ENCODE measurements around the gene FAM98C.
"Not testable (repeated sequence)": the region's sequence is repeated elsewhere in the genome, so short reads cannot be mapped to it uniquely, and the experiment has no call there.

FAM98C gene

DNA sequence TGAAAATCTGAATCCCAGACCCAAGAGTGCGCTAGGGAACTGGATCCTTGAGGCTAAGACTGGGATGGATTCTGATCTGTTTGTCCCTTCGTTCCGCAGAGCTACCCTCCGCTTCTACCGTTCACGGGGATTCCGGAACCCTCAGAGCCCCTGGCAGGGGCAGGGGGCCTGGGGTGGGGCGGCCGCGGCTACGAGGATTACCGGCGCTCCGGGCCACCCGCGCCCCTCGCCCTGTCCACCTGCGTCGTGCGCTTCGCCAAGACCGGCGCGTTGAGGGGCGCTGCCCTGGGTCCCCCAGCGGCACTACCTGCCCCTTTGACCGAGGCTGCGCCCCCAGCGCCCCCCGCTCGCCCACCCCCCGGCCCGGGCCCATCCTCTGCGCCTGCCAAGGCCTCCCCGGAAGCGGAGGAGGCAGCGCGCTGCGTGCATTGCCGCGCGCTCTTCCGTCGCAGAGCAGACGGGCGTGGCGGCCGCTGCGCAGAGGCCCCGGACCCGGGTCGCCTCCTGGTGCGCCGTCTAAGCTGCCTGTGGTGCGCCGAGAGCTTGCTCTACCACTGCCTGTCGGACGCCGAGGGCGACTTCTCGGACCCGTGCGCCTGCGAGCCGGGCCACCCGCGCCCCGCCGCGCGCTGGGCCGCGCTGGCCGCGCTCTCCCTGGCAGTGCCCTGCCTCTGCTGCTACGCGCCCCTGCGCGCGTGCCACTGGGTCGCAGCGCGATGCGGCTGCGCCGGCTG is 7.3 kb upstream of the FAM98C start:
- peak in 1 of 3 donors; percentile 41 for DNase-seq (ENCODE audit: low read depth in 3 of 3, low spot score in 1 of 3)

DNA sequence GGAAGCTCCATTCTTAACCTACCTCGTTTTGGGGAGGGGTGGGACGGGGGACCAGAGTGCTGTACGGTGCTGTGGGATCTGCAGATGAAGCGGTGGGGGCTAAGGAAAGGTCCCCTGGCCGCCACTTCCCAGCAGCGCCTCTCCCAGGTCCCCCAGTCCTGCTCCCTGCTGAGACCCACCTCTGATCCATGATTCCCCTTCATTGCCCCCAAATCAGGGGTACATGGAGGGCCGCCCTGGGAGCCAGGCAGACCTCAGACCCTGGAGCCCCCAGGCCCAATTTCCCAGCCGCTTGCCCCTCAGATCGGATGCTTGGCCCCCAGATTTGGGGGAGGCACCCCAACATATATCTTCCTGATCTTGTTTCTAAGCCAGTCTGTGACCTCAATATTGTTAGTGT is 3.8 kb upstream of the FAM98C start:
- no peak for DNase-seq (ENCODE audit: low read depth in 3 of 3, low spot score in 1 of 3)

DNA sequence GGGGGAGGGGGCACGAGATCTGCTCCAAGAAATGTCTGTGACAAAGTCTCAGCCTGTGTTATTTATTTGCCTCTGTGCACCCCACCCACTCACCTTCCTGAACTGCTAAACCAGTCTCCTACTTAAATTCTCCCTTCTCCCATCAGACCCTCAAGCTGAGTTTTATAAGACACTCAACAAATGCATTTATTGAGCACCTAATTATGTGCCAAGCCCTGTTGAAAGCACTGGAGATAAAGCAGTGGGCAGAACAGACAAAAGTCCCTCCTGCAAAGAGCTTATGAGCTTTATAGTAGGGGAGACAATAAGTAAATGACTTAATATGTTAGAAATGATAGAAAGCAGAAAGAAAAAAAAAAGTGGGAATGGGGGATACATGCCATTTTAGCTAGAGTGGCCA is 3.4 kb upstream of the FAM98C start:
- DNase-seq (ENCODE audit: low read depth in 3 of 3, low spot score in 1 of 3): no peak

DNA sequence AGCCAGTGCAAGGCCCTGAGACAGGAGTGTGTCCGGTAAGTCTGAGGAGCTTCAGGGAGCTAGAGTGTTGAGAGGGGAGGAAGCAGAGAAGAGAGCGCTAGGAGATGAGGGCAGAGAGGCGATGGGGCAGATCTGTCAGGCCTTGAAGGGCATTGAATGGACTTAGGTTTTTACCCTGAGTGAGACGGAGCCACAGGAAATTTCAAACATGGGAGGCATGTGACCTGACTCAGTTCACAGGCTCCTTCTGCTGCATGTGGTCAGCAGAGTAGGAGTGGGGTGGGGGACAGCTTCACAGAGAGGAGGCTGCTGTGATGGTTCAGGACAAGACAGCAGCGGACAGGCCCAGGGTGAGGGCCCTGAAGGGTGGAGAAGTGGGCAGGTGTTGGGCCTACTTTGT is 2.5 kb upstream of the FAM98C start:
- no peak for DNase-seq (ENCODE audit: low read depth in 3 of 3, low spot score in 1 of 3)

DNA sequence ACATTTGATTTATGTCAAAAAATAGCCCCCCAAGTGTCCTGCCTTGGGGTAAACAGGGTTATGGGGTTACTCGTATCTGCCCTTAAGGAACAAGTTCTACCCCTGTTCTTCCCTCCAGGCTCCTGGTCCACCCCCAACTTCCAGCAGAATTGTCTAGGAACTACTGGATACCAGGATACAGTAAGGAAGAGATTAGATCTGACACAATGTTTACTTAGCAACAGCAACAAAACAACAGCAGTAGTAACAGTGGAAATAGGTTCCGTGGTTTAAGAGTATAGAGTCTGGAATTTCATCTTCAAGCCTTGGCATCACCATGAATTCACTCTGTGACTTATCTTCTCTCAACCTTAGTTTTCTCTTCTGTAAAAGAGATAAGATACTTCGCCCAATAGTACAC is 1.7 kb upstream of the FAM98C start:
- no peak for DNase-seq (ENCODE audit: low read depth in 3 of 3, low spot score in 1 of 3)

DNA sequence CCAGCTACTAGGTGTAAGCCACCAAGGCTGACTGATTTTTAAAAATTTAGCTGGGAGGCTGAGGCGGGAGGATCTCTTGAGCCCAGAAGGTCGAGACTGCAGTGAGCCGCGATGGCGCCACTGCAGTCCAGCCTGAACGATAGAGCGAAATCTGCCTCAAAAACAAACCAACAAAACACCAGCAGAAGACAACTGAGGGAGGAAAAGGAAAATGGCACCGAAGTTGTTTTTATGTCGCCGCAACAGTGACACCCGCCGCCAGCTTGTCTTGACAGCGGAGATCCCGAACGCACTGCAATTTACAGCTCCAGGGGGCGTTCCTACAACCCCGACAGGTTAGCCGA is 298 bp upstream of the FAM98C start:
- DNase-seq (ENCODE audit: low read depth in 3 of 3, low spot score in 1 of 3): no peak

DNA sequence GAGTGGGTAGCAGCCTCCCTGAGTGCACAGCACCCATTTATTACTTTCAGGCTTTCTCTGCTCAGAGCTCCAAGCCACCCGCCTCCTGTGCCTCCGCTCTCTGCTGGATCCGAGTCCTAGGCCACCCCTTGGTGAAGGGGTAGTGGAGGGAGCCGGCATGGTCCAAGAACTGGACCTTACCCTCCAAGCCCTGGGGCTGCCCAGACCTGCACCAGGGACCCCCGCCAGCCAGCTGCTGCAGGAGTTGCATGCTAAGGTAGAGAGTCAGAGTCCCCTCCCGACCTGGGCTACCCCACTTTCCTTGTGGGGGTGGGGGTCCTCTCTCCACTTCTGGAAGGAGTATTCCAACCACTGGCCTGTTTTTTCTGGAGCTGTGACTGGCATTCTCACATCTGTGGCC is 2.0 kb downstream of the FAM98C start:
- DNase-seq (ENCODE audit: low read depth in 3 of 3, low spot score in 1 of 3): no peak

DNA sequence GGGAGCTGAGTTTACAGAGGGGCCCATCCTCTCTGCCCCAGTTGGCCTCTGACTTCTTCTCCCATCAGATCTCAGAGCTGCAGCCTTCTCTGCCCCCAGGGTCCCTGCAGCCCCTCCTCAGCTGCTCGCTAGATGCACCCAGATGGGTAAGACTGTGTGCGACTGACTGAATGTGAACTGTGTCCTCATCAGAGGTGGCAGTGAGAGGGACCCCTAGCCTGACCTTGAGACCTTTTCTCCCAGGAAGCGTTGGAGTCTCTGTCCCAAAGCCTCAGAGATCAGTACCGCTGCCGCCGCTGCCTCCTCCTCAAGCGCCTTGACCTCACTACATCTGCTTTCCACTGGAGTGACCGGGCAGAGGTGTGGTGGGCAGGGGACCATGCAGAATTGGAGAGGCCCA is 2.4 kb downstream of the FAM98C start:
- DNase-seq (ENCODE audit: low read depth in 3 of 3, low spot score in 1 of 3): no peak

DNA sequence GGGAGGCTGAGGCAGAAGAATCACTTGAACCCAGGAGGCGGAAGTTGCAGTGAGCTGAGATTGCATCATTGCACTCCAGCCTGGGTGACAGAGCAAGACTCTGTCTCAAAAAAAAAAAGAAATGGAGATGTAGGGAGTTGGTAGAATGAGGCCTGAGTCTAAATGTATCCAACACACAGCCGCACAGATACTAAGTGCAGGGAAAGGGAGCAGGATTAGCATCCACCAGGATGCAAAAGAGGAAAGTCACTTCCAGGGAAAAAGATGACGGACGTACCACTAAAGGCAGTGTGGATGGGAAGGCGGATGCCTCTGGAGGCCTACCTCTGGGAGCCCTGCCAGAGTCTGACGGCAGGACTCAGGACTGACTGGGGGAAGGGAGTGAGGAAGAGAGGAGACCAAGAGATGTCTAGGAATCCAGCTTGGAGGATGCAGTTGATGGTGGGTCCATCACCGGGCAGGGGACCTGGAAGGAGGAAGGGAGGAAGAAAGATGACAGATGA is 6.8 kb downstream of the FAM98C start:
- DNase-seq (ENCODE audit: low read depth in 3 of 3, low spot score in 1 of 3): no peak

DNA sequence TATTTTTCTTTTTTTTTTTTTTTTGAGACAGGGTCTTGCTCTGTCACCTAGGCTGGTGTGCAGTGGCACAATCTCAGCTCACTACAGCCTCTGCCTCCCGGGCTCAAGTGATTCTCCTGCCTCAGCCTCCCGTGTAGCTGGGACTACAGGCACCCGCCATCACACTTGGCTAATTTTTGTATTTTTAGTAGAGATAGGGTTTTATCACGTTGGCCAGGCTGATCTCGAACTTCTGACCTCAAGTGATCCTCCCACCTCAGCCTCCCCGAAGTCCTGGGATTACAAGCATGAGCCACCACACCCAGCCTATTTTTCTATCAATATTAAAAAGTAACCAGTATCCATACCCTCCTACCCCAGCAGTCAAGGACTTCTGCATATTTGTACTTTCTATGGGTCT is 7.5 kb downstream of the FAM98C start:
- DNase-seq (ENCODE audit: low read depth in 3 of 3, low spot score in 1 of 3): not testable (repeated sequence)

DNA sequence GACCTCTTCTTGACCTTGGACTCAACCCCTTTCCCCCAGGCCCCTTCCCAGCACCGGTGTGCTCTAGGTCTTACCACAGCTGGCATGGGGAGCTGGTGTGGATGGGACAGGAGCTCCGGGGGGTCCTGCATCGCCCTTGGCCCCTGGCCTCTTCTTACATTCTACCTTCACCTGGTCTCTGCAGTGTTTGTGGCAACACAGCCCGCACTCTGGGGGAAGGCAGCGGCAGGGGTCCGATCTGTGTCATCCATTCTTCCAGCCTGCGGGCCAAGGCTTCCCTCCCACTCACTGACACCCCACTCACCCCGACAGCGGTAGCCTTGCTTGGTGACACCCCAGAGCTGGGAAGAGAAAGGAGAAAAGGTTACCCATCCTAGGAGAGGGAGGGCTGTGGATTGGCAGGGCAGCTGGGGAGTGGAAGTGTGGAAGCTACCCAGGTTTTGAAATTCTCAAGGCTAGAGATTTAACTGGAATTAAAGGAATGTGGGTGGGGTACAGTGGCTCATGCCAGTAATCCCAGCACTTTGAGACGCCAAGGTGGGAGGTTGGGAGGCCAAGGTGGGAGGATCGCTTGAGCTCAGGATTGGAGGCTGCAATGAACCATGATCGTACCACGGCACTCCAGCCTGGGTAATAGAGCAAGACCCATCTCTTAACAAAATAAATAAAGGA is 8.3 kb downstream of the FAM98C start:
- no peak for DNase-seq (ENCODE audit: low read depth in 3 of 3, low spot score in 1 of 3)

DNA sequence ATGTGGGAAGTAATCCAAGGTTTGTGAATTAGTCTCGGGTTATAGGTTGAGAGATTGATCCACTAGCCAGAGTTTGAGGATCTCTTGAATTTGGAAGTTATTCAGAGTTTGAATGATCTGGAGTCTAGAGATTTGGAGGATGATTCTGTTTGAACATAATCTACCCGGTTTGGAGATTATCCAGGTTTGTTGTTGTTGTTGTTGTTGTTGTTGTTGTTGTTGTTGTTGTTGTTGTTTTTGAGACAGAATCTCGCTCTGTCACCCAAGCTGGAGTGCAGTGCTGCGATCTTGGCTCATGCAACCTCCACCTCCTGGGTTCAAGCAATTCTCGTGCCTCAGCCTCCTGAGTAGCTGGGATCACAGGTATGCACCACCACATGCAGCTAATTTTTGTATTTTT is 9.0 kb downstream of the FAM98C start:
- not testable (repeated sequence) for DNase-seq (ENCODE audit: low read depth in 3 of 3, low spot score in 1 of 3)

DNA sequence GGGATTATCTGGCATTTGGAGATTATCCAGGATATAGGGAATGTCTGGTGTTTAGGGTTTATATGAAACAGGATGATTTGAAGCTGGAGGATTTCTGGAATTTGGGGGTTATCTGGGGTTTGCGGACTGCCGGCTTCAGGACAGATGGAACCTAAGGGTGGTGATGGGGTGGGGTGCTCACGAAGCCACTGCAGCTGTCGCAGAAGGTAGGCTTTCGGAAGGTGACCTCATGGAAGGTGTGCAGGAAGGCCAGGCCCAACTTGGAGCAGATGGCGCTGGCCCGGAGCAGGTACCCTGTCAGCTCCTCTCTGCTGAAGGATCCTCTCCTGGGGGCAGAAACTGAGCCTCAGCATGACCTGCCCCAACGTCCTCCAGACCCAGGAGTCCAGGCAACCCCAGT is 9.6 kb downstream of the FAM98C start:
- DNase-seq (ENCODE audit: low read depth in 3 of 3, low spot score in 1 of 3): no peak

DNA sequence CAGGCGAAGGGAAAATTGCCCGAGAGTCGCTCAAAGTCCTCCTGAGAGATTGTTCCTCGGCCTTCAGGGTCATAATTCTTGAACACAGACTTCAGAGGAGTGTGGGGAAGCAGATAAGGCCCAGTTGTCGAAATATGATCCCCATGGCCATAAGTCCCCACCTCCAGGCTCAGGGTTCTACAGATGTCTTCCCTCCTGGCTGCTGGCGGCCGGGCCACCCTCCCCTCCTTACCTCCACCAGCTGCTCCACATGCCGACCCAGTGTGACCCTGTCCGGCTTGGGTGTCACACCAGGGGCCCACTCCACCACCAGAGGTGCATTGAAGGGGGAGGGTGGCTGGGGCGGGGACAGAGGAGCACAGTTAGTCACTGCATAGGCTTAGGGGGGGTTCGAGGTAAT is 10.1 kb downstream of the FAM98C start:
- DNase-seq (ENCODE audit: low read depth in 3 of 3, low spot score in 1 of 3): no peak

DNA sequence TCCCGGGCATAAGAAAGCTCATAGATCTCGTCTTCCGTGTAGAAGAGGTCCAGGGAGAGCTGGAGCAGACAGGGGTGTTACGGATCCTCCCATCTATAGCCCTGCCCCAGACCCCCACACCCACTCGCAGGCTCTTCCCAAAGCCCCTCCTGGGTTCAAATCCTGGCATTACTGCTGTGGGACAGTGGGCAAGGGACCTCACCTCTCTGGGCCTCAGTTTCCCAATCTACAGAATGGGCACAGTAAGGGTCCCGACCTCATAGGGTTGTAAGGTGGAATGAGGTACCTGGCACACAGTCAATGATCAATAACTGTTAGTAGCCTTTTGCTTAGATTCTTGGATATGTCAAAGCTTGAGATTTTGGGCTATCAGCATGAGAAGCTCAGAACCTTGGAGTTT is 10.5 kb downstream of the FAM98C start:
- DNase-seq (ENCODE audit: low read depth in 3 of 3, low spot score in 1 of 3): no peak

DNA sequence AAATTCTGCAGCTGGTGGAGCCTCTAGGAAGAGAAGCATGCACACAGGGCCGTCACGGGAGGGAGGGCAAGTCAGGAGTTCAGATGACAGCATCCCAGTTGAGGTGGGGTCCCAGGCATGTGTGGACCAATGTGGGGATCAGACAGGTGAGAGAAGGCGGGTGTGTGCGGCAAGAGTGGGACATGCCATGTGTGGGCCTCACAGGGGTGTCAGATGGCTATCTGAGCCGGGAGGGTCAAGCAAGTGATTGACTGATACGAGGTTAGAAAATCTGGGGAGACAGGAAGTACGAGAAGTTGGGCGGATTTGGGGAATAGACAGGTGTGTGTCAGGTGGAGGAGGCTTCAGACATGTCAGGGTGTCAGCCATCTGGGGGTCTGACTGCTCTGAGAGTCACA is 14.3 kb downstream of the FAM98C start:
- no peak for DNase-seq (ENCODE audit: low read depth in 3 of 3, low spot score in 1 of 3)

DNA sequence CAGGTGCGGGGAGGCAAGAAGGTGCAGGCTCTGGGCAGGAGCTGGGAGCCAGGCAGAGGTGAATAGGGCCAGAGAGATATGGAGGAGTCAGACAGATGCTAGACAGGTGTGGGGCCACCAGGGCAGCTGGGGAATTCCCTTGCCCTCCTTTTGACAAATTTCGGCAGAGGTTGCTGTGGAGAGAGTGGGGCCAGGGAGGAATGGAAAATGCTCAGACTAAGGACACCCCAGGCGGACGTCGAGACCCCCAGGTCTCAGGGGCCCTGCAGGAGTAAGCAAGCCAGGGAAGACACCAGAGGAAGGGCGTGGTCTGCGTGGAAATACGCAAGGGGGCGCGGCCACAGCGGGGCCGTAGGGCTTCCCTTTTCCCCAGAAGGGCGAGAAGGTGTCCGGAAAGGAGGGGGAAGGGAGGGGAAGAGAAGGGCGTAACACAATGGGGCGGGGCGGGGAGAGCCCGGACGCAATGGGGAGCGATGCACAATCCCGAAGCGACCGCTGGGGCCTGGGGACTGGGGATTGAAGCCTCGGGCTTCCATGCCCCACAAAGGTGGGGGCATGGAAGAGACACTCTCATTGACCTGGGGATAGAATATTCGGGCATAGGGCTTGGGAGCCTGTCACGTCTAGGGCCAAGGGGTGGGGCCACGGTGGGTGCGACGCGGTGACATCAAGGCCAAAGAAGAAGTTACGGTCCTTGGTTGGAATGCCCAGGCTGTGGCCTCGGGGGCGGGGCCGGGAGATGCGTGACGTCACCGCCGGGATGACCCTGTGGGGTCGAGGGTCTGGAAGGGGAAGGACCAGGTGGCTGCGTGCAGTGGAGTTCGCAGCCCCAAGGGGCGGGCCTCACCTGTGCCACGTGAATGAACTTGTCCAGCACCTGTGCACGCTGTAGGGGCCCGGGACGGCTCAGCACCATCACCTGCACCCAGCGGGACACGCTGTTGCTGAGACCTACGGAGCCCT is 14.9 kb downstream of the FAM98C start:
- DNase-seq (ENCODE audit: low read depth in 3 of 3, low spot score in 1 of 3): peak in 1 of 3 donors; percentile 37

DNA sequence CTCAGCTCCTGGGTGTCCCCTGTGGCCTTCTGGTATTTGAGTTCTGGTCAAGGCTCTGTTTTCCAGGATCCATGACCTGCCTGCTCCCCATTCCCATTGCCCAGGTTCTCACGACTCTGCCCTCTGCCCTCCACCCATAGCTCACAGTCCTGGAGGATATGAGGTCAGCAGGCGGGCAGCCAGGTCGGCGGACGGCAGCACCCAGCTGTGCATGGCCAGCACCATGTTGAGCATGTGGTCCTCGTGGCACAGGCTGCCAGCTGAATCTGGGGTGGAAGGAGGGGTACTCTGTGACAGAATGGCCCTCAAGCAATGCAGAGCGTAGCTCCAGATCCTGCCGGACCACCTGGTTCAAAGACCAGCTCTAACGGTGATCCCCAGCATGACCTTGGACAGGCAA is 18.0 kb downstream of the FAM98C start:
- no peak for DNase-seq (ENCODE audit: low read depth in 3 of 3, low spot score in 1 of 3)

DNA sequence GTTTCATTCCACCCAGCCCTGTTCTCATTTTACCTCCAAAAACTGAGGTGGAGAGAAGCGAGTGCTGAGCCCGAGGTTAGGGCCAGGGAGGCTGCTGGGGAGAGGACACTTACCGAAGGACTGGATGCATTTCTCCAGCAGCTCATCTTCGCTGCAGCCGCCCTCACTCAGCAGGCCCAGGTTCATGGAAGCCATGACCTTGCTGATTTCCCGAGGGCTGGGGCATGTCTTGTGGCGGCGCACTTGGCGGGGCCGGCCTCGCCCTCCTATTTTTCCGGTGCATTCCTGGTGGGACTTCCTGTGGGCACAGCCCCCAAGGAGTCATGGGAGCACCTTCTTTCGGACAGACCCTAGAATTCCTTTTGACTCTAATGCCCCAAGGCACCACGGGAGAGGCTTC is 19.0 kb downstream of the FAM98C start:
- no peak for DNase-seq (ENCODE audit: low read depth in 3 of 3, low spot score in 1 of 3)

DNA sequence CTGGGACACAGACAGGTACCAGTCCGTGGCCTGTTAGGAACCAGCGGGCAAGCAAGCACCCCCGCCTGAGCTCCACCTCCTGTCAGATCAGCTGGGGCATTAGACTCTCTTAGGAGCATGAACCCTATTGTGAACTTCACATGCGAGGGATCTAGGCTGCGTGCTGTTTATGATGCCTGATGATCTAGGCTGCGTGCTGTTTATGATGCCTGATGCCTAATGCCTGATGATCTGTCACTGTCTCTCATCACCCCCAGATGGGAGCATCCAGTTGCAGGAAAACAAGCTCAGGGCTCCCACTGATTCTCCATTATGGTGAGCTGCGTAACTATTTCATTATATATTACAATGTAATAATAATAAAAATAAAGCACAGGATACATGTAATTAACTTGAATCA is 19.5 kb downstream of the FAM98C start:
- DNase-seq (ENCODE audit: low read depth in 3 of 3, low spot score in 1 of 3): no peak

DNA sequence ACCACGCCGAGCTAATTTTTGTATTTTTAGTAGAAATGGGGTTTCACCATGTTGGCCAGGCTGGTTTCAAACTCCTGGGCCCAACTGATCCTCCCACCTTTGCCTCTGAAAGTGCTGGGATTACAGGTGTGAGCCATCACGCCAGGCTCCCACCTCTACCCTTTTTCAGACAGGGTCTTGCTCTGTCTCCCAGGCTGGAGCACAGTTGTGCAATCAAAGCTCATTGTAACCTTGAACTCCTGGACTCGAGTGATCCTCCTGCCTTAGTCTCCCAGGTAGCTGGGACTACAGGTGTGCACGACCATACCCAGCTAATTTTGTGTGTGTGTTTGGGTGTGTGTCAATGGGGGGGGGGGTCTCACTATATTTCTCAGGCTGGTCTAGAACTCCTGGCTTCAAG is 21.4 kb downstream of the FAM98C start:
- DNase-seq (ENCODE audit: low read depth in 3 of 3, low spot score in 1 of 3): no peak
